Osteocyte (in vitro differentiated cells): ENCODE measurements around the gene MYT1. TPM values are rescaled to one million over a fixed set of nuclear protein-coding genes. Genes with fewer than 3 reads are reported as not detected.
"Not testable (repeated sequence)": the region's sequence is repeated elsewhere in the genome, so short reads cannot be mapped to it uniquely, and the experiment has no call there.

Experiments
- DNase-seq: peaks from one replicate; pipeline ENCODE4 v3.0.0; 2021; ENCODE audit warnings: mixed read lengths; ENCODE audit not compliant: unreplicated experiment; ENCODE audit errors: extremely low spot score
- H3K27ac Mint-ChIP-seq: one replicate; pipeline ENCODE4 v1.8.0; 2021; ENCODE audit warnings: mild to moderate bottlenecking, mixed read lengths; ENCODE audit not compliant: unreplicated experiment
- H3K27me3 Mint-ChIP-seq: one replicate; pipeline ENCODE4 v1.8.0; 2021; ENCODE audit warnings: mixed read lengths; ENCODE audit not compliant: unreplicated experiment
- H3K36me3 Mint-ChIP-seq: one replicate; pipeline ENCODE4 v1.8.0; 2021; ENCODE audit warnings: mixed read lengths; ENCODE audit not compliant: unreplicated experiment
- H3K4me1 Mint-ChIP-seq: one replicate; pipeline ENCODE4 v1.8.0; 2021; ENCODE audit warnings: mixed read lengths; ENCODE audit not compliant: unreplicated experiment
- H3K4me3 Mint-ChIP-seq: one replicate; pipeline ENCODE4 v1.8.0; 2021; ENCODE audit warnings: mild to moderate bottlenecking, moderate library complexity, mixed read lengths; ENCODE audit not compliant: unreplicated experiment
- H3K9me3 Mint-ChIP-seq: one replicate; pipeline ENCODE4 v1.8.0; 2021; ENCODE audit warnings: mixed read lengths; ENCODE audit not compliant: unreplicated experiment
- total RNA-seq: library from RNA; stranded (reverse); gene quantifications from 2 replicates; pipeline ENCODE4 v1.2.1, GENCODE V29; 2021
- TF ChIP-seq, protein P1 (sequence below): fragments of 200-600 bp; sonication (generic); IDR thresholded peaks from 2 replicates; pipeline ENCODE4 v1.5.0; 2021; ENCODE audit warnings: antibody characterized with exemption, mild to moderate bottlenecking, moderate library complexity

The MYT1 gene
- total RNA-seq, 1 donor from 2014 or later = not detected

DNA sequence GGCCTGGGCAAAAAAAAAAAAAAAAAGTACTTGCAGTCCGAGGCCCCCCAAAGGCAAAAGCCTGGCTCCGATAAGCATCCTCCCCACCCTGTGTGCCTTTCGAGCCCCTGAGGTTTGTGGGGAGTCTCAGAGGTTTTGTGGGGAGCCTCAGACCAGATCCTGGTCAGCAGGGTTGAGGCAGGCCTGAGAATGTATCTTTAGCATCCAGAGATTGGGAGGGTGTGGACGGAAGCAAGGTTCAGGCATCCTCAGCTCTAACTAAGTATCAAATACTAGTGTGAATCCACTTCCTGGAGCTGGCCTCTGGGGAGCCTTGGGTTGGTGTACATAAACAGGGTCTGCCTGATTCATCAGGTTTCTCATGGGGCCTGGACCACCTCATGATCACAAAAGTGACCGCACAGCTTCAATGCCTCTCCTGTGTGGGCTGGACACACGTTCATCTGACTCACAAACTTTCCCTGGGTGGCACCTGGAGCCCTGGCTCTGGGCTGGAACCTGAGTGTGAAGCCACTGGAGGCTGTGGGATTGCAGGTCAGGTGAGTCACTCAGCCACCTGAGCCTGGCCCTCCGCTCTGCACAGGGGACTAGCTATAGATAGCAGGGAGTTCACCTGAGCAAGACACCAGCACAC lies 115.7 kb downstream of the MYT1 start:
- H3K4me1 Mint-ChIP-seq = no peaks in the 10 kb centered on the region
- H3K9me3 Mint-ChIP-seq = no peaks in the 10 kb centered on the region
- H3K27ac Mint-ChIP-seq = no peak overlapping the region
- H3K27me3 Mint-ChIP-seq = peaks cover 23% of the 10 kb centered on the region
- peaks cover 9% of the 10 kb centered on the region for H3K36me3 Mint-ChIP-seq
- TF ChIP-seq, protein P1, sequence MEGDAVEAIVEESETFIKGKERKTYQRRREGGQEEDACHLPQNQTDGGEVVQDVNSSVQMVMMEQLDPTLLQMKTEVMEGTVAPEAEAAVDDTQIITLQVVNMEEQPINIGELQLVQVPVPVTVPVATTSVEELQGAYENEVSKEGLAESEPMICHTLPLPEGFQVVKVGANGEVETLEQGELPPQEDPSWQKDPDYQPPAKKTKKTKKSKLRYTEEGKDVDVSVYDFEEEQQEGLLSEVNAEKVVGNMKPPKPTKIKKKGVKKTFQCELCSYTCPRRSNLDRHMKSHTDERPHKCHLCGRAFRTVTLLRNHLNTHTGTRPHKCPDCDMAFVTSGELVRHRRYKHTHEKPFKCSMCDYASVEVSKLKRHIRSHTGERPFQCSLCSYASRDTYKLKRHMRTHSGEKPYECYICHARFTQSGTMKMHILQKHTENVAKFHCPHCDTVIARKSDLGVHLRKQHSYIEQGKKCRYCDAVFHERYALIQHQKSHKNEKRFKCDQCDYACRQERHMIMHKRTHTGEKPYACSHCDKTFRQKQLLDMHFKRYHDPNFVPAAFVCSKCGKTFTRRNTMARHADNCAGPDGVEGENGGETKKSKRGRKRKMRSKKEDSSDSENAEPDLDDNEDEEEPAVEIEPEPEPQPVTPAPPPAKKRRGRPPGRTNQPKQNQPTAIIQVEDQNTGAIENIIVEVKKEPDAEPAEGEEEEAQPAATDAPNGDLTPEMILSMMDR = no peak
- no peak for DNase-seq
- no peak overlapping the region for H3K4me3 Mint-ChIP-seq

- peaks cover 7% of the 10 kb centered on the region for H3K36me3 Mint-ChIP-seq
- H3K27ac Mint-ChIP-seq = no peak overlapping the region
- peaks cover 23% of the 10 kb centered on the region for H3K27me3 Mint-ChIP-seq
- TF ChIP-seq, protein P1 = no peak
- H3K9me3 Mint-ChIP-seq = no peaks in the 10 kb centered on the region
- no peak for DNase-seq
- no peaks in the 10 kb centered on the region for H3K4me1 Mint-ChIP-seq
- H3K4me3 Mint-ChIP-seq = no peak overlapping the region
Observed at GRCh38 chr20:64280460-64280843, 116.2 kb downstream of the MYT1 start.

GRCh38 chr20:64283646-64284045 lies 119.4 kb downstream of the MYT1 start:
- H3K27me3 Mint-ChIP-seq = peaks cover 23% of the 10 kb centered on the region
- no peak for DNase-seq
- no peaks in the 10 kb centered on the region for H3K9me3 Mint-ChIP-seq
- no peak overlapping the region for H3K27ac Mint-ChIP-seq
- TF ChIP-seq, protein P1 = no peak
- H3K4me3 Mint-ChIP-seq = no peak overlapping the region
- H3K36me3 Mint-ChIP-seq = no peaks in the 10 kb centered on the region
- H3K4me1 Mint-ChIP-seq = no peaks in the 10 kb centered on the region

DNA sequence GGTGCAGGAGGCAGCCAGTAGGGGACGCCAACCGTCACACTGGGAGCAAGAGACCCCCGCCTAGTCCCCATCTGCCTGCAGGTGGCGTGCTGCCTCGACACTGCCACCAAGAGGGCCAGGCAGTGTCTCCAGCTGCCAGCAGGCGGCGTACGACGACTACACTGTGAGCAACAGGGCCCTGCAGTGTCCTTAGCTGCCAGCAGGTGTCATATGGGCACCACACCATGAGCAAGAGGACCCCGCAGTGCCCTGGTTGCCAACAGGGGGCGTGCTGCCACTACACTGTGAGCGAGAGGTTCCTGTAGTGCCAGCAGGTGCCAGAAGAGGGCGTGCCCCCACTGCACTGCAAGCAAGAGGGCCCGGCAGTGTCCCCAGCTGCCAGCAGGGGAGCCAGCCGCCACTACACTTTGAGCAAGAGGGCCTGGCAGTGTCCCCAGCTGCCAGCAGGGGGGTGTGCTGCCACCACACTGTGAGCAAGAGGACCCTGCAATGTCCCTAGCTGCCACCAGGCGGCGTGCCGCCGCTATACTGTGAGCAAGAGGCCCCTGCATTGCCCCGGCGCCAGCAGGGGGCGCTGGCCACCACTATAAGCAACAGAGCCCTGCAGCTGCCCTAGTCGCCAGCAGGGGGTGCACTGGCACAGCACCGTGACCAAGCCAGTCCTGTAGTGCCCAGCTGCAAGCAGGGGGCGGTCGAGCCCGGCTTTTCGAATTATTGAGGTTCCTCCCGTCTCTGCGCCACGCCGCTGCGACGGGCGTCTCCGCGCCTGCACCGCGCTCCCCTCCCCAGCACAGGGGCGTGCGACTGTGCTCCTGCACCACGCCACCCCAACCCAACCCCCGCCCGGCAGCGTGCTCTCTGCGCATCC lies 121.6 kb downstream of the MYT1 start:
- H3K36me3 Mint-ChIP-seq, H3K4me3 Mint-ChIP-seq, H3K9me3 Mint-ChIP-seq, H3K27ac Mint-ChIP-seq, H3K4me1 Mint-ChIP-seq: not testable (repeated sequence)
- TF ChIP-seq, protein P1 = peak; percentile 68
- peaks cover 23% of the 10 kb centered on the region for H3K27me3 Mint-ChIP-seq
- peak; percentile 91 for DNase-seq

GRCh38 chr20:64286447-64287263 lies 122.4 kb downstream of the MYT1 start:
- DNase-seq = not testable (repeated sequence)

GRCh38 chr20:64287264-64287590 lies 123.0 kb downstream of the MYT1 start:
- not testable (repeated sequence) for H3K4me1 Mint-ChIP-seq, H3K27ac Mint-ChIP-seq, H3K36me3 Mint-ChIP-seq, H3K9me3 Mint-ChIP-seq, DNase-seq, H3K4me3 Mint-ChIP-seq
- peaks cover 18% of the 10 kb centered on the region for H3K27me3 Mint-ChIP-seq

More at GRCh38 chr20:64286447-64287263, 122.4 kb downstream of the MYT1 start:
- H3K4me1 Mint-ChIP-seq, H3K4me3 Mint-ChIP-seq, H3K27ac Mint-ChIP-seq, H3K36me3 Mint-ChIP-seq, H3K9me3 Mint-ChIP-seq: not testable (repeated sequence)
- H3K27me3 Mint-ChIP-seq = peaks cover 22% of the 10 kb centered on the region
